GM19099 (cell line): ENCODE results near the gene AKAP13.

Experiments
- POLR2A ChIP-seq: IDR thresholded peaks from 3 replicates; pipeline ENCODE4 v1.6.1; 2011; ENCODE audit warnings: low read depth; ENCODE audit not compliant: insufficient read length; ENCODE audit errors: extremely low read depth

AKAP13 gene

GRCh38 chr15:85718271-85718971 is 338.0 kb downstream of the AKAP13 start:
- no peak for TF ChIP-seq POLR2A

DNA sequence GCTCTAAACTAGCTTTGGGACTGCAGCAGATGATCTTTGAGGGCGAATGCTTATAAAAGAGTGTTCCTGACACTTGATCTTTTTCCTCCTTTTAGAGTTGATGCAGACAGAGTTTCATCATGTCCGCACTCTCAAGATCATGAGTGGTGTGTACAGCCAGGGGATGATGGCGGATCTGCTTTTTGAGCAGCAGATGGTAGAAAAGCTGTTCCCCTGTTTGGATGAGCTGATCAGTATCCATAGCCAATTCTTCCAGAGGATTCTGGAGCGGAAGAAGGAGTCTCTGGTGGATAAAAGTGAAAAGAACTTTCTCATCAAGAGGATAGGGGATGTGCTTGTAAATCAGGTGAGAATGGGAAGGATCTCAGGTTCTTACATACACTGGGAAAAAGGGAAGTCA is 338.6 kb downstream of the AKAP13 start:
- TF ChIP-seq POLR2A = no peak

DNA sequence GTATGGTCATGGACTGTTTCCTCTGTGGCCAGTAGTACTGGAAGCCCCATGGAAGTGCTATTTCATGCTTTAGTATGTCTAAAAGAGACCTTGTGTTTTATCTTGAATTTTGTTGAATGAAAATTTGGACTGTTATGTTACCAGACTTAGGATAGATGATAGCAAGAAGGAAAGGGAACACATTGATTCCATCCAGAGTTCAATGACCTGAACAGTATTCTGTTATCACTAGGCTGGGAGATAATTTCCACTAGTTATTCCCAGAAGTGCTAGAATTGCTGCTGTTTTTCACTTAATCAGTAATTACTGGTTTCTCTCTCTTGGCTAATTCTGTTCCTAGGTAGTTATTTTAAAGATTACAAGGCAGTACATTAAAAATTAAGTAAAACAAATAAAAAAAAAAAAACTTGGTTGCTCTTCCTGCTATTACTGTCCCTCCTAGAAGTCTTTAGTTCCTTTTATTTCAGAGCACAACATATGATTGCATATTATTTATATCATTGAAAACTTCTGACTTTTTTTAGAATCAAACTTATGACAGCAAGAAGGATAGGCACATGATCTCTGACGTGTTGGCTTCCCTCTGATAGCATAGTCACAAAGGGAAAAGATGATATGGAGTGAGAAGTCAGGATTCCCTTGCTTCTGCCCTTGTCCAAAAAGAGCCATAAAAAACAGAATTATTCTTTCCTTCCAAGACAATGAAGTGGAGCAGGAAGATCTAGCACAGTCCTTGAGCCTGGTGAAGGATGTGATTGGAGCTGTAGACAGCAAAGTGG is 342.2 kb downstream of the AKAP13 start:
- no peak for TF ChIP-seq POLR2A

GRCh38 chr15:85723960-85724945 is 343.9 kb downstream of the AKAP13 start:
- TF ChIP-seq POLR2A = no peak

GRCh38 chr15:85725019-85725418 is 344.6 kb downstream of the AKAP13 start:
- no peak for TF ChIP-seq POLR2A

- no peak for TF ChIP-seq POLR2A
These were observed 345.2 kb downstream of the AKAP13 start for GRCh38 chr15:85725564-85725963.

GRCh38 chr15:85726454-85726853 is 346.1 kb downstream of the AKAP13 start:
- no peak for TF ChIP-seq POLR2A

GRCh38 chr15:85727068-85727467 is 346.7 kb downstream of the AKAP13 start:
- TF ChIP-seq POLR2A = no peak

DNA sequence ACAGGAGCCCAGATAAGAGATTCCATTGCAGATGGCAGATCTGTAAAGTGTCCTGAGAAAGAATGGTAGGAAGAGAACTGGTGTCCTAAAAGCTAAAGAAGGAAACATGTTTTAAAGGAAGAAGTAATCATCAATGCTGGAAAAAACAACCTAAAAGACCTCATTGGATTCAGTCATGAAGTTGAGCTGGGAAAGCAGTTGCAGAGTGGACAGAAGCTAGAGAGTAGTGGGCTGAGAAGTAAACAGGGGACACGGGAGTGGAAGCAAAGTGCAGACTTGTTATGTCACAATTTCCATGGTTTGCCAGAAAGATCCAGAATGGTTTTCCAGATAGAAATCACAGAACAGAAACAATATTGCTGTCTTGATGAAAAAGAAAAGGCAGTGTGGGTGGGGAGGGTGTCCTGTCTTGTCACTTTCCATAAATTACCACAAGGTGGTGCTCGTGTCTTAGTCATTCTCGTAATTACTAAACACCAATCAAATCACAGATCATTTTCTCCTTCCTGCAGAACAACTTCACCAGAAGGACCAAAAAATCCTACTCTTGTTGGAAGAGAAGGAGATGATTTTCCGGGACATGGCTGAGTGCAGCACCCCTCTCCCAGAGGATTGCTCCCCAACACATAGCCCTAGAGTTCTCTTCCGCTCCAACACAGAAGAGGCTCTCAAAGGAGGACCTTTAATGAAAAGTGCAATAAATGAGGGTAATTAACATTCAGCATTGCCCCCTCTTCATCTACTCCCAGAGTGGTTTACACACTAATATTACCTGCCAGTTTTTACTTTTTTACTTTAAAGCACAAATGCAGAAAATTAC is 349.8 kb downstream of the AKAP13 start:
- no peak for TF ChIP-seq POLR2A

DNA sequence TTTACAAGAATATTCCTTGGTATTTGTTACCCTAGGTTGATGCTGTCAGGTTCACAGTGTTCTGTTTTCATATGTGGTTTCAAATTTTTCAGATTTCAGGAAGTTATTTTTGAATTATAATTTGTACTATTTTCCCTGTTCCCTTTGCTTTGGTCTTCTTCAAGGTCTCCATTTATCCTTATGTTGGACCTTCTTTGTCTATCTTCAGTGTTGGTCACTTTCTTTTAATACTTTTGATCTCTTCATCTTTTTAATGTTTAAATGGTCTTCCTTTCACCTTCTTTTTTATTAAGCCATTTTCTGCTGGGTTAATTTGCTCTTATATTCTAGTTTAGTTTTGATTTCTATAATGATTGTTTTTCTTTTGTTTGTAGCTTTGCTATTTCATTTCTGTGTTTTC is 353.0 kb downstream of the AKAP13 start:
- TF ChIP-seq POLR2A = no peak

GRCh38 chr15:85737061-85737460 is 356.7 kb downstream of the AKAP13 start:
- TF ChIP-seq POLR2A = no peak

DNA sequence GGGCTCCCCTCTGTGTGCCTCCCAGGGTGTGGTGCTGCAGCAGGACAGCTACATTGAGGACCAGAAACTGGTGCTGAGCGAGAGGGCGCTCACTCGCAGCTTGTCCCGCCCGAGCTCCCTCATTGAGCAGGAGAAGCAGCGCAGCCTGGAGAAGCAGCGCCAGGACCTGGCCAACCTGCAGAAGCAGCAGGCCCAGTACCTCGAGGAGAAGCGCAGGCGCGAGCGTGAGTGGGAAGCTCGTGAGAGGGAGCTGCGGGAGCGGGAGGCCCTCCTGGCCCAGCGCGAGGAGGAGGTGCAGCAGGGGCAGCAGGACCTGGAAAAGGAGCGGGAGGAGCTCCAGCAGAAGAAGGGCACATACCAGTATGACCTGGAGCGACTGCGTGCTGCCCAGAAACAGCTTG is 360.6 kb downstream of the AKAP13 start:
- TF ChIP-seq POLR2A = no peak

- TF ChIP-seq POLR2A = no peak
These were observed 361.3 kb downstream of the AKAP13 start for GRCh38 chr15:85741662-85742061.

- TF ChIP-seq POLR2A = no peak
These were observed 361.9 kb downstream of the AKAP13 start for GRCh38 chr15:85742186-85742821.
